ENCODE measurements around the gene CENPO.

CENPO gene

GRCh38 chr2:24837996-24838513 lies 44.8 kb downstream of the CENPO start:
- no peak for DNase-seq (ENCODE audit: low spot score)

DNA sequence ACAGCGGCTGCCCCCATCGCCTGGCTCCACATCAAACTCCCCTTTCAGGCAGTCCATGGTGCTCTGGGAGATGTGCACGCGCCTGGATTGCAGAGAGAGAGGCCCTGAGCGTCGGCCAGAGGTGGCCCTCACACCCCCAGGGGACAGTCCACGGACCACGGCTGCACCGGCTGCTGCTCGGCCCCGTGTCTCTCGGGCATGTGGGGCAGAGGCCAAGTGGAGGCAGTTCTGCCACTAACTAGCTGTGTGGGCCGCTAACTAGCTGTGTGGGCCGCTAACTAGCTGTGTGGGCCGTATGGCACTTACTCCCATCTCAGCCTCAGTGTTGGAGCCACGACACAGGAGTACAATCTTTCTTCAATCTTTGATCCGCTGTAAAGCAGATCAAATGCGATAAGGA lies 45.3 kb downstream of the CENPO start:
- DNase-seq (ENCODE audit: low spot score), result no peak

GRCh38 chr2:24839729-24840128 lies 46.5 kb downstream of the CENPO start:
- no peak for DNase-seq (ENCODE audit: low spot score)

DNA sequence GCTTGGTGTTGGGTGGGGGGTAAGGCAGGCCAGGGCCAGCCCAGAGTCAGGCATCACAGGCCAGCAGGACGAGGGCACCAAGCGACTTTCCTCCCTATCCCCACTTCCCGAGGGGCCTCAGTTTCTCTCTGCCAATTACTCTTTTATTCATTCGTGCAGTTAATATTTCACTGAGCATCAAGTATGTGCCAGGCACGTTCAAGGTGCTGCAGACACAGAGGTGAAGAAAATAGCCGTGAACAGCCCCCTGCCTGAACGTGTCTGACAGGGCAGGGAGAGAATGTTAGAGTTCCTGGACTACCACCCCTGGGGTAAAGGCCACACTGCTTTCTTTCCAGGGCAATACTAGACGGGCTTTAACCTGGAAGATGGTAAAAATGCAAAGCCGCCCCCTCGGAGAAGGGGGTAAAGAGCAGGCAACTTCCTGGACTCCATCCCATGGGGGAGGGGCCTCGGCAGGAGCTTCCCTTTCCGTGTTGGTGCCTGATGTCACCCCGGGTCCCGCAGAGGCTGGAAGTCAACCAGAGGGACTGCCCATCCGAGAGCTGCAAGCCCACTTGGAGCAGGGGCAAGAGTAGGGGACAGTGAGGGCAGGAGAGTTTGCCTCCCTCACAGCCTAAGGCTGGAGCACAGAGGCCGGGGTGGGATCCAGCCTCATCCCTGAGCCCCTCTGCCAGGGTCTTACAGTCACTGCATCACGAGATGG lies 47.1 kb downstream of the CENPO start:
- no peak for DNase-seq (ENCODE audit: low spot score)

- DNase-seq (ENCODE audit: low spot score), result no peak
Observed at GRCh38 chr2:24840962-24841945, 48.0 kb downstream of the CENPO start.

DNA sequence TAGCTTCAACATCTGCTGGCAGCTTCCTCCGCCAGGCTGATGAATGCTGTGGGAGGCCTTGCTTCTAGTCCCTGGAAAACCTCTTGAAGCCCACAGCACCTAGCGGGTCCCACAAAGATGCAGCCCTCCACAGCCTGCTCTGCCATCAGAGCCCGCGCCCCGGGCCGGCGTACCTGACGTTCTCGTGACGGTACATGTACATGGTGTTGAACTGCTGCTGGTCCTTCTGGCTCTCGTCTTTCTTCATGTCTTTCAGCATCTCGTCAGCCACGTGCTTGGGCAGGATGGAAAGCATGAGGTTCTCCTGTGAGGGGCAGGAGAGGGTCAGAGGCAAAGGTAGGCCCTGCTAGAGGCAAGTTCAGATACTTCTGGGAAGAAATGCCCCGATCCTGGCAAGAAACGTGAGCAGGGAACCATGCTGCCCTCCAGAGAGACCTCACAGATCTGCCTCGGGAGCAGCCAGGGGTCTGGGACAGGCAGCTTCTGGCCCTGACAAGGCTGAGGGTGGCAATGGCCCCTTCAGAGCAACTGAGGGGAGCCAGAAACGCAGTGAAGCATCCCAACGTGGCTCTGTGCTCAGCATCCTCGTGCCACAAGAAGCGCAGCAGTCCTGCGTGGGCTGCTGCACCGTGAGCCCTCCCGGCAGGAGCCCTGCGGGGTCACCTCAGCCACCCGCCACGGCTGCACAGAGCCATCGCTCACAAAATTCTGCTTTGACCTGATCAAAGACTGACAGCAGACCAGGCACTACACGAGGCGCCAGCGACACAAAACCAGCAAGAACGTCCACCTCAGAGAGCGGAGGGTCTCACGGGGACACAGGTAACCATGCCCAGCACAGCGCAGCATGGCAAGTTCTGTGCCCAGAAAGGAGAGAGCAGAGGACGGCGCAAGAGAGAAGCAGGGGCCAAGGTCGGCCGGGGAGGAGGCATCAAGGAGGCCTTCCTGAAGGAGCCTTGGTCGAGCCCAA lies 49.1 kb downstream of the CENPO start:
- DNase-seq (ENCODE audit: low spot score), result no peak

GRCh38 chr2:24843330-24843860 lies 50.2 kb downstream of the CENPO start:
- DNase-seq (ENCODE audit: low spot score), result no peak

DNA sequence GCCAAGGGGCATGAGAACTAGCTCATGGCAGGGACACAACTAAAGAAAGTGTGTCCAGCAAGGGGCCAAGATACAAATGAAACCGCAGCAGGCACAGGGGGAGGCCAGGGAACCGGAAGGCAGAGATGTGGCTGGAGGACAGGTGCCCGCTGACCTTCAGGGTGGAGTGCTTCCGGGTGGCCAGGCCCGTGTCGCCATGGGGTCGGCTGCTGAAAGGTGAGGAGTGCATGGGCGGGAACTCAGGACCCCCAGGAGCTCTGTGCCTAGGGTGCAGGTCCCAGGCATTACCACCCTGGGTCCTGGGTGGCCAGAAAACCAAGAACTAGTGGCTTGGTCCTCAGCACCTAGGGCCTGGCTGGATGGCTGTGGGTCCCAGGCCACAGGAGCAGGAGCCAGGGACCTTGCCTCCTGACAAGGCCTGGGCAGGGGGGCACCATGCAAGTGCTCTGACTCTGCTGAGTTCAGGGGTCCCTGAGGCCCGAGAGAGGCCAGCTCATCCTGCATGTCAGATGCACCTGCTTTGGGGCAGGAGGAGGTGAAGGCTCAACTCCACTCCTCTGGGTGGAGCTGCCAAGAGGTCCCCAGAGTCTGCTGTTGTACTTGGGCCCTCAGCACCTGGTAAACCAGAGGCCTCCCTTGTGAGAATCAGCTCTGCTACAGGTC lies 50.9 kb downstream of the CENPO start:
- no peak for DNase-seq (ENCODE audit: low spot score)

DNA sequence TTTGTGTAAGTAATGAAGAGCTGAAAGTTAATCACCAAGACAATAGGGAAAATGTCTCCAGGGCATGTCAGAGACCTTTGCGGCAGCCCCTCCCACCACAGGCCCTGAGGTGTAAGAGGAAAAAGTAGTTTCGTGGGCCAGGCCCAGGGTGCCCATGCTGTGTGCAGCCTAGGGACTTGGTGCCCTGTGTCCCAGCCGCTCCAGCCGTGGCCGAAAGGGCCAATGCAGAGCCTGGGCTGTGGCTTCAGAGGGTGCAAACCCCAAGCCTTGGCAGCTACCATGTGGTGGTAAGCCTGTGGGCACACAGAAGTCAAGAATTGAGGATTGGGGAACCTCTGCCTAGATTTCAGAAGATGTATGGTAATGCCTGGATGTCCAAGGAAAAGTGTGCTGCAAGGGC lies 52.5 kb downstream of the CENPO start:
- DNase-seq (ENCODE audit: low spot score), result no peak

DNA sequence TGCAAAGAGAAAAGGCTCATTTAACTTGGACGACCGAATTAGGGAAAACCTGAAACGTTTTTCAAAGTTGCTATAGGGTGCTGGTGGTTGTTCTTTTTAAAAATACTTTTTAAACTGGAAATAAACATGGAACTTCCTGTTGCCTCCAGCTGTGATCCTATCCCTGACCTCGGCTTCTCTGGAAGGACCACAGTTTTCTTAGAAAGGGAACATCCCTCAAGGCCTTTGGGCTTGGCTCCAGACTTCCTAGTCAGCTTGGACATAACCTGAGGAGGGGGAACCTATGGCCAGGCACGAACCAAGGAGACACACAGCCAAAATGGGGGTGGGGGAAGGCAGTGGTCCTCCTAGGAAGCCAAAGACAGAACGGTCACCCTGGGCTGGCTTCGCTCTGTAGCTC lies 57.7 kb downstream of the CENPO start:
- no peak for DNase-seq (ENCODE audit: low spot score)

DNA sequence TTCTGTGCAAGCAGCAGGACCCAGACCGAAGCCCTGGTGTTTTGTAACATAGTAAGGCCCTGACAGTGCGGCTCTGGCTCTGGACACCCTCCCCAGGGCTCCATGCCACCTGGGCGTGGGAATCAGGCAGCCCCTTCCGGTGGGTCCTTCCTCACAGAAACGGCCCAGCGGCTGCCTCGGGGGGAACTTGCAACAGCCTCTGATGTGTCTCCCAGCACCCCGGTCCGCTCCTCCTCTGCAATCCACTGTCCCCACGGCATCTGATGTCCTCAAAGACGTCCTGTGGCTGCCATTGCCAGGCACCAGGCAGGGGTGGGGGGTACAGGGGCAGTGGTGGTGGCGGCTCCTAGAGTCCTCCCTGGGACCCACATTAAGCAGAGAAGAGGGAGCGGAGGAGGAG lies 58.8 kb downstream of the CENPO start:
- DNase-seq (ENCODE audit: low spot score), result no peak

- no peak for DNase-seq (ENCODE audit: low spot score)
Observed at GRCh38 chr2:24852431-24853020, 59.3 kb downstream of the CENPO start.

GRCh38 chr2:24853046-24853445 lies 59.8 kb downstream of the CENPO start:
- DNase-seq (ENCODE audit: low spot score), result no peak

DNA sequence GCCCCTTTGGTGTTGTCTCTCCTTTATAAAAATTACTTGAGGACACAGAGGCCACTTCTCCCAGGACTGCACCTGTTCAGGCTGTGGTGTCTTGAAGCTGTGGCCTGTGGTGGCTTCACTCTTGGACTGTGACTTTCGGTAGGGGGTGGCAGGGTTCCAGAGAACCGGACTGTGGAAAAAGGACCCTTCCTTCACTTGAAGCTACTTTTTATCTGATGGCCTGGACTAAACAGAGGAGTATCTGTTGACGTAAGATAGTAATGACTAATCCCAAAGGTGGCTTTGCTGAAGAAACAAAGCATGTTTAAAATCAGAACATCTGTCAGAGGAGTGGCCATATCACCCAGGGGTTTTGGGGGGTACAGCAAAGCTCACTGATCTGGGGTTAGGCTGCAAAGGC lies 60.8 kb downstream of the CENPO start:
- no peak for DNase-seq (ENCODE audit: low spot score)

DNA sequence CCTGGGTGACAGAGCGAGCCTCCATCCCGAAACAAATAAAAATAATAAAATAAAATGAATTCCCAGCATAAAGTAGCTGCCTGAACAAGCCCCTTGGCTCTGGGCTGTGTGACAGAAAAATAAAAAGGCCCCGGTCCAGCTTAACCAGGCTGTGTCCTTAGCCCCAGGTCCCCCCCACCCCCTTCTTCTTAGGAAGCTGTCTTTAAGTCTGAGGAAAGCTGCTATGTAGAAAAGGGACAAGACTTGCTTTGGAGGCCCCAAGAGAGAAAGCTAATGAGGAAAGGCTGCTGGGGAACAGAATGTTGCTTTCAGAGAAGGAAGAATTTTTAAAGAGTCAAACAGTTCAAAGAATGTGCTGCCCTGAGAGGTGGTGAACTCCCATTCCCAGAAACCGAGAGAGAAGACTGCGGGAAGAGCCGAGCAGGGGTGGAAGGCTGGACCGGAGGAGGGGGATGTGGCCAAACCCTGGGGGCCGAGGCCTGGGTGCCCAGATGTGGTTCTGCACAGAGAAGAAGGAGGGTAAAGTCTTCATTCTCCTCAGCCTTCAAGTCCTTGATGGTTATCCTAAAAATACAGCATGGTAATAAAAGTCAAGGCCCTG lies 61.9 kb downstream of the CENPO start:
- no peak for DNase-seq (ENCODE audit: low spot score)

DNA sequence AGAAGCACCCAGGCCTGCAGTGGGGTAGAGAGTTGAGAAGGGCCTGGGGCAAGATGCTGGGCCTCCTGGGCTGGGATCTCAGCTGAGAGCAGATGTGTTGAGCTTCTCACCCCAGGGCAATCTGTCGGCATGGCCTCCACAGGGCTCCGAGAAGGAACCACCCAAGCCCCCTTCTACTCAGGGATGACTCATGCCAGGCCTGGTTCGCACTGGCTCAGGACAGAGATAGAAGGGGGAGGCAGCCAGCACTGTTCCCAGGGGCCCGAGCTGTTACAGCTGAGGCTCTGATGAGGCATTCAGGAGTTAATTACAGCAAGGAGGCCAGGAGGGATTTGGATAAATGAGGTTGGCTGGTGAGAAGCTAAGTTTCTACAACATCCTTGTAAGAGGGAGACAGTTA lies 62.5 kb downstream of the CENPO start:
- no peak for DNase-seq (ENCODE audit: low spot score)

DNA sequence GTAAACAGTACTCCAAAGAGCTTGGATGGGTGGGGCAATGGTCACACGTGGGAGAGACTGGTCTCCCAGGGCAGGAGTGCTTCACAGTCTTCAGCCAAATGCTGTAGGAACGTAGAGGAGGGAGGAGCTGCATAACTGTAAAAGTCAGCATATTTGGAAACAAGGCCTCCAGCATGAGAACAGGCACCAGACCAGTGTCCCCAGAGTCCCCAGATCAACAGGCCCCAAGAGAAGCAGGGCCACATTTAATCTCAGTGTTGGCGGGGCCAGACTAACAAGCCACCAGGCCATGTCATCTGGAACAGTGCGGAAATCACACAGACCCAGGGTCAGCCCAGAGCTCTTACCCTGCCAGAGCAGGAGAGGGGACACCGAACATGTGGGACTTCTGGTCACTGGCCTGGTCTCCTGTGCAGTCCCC lies 63.6 kb downstream of the CENPO start:
- no peak for DNase-seq (ENCODE audit: low spot score)

DNA sequence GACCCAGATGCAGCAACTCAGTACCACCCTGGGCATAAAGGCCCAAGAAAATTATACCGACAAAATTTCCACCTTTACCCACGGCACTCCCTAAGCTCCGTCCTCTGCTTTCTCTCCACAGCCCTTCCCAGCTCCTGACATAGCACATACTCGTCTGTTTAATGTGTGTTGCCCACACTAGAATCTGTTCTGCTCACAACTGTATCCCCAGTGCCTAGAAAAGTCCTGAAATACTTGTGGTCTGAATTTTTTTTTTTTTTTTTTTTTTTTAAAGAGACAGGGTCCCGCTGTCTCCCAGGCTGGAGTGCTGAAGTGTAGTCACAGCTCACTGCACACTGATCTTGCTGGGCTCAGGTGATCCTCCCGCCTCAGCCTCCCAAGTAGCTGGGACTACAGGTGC lies 64.5 kb downstream of the CENPO start:
- DNase-seq (ENCODE audit: low spot score), result no peak

DNA sequence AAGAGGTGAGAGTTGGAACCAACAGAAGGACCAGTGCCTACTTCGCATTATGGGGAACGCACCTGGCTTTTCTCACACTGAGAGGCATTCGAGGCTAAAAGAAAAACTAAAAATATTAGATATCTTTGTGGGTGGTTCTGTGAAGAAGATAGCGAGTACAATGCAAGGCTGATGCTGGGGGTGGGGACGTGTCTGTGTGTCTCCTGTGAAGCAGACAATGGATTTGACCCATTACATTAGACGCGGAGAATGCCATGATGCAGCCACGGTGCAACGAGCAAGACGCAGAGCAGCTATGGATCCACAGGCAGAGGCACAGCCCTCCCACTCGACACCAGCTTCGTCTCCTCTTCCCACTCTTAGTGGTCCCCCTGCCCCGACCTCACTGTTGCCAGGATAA lies 65.8 kb downstream of the CENPO start:
- no peak for DNase-seq (ENCODE audit: low spot score)

DNA sequence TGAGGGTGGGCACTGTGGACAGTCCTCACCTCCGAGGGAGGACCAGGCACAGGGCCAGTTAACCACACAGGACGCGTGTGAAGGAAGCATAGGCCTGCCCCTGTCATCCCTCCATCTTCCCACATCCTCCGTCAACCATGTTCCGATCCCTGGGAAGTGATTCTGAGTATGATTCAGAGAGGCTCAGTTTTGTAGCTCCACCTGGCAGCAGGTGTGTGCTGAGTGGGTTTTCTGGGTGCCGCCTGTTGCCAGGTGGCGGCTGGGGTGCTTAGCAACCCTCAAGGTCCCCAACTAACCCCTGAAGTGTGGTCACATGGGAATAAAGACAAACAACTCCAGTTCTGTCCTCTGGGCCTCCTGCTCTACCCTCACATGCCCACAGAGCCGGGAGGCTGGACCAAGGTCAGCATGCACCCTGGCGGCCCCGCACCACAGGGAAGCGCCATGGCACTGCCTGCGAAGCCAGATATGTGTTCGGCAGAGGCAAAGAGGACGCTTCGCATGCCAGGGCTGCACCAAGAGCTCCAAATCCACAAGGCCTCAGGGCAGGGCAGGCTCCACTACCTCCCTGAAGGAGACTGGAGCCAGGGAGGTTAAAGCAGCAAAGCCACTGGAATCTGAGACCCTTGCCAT lies 66.9 kb downstream of the CENPO start:
- no peak for DNase-seq (ENCODE audit: low spot score)

All from hematopoietic multipotent progenitor cell treated with erythropoietin and hydrocortisone succinate and interleukin-3 and kit ligand, for 17 days (in vitro differentiated cells).